ENCODE measurements around the gene CNTNAP2.
"Not testable (repeated sequence)": the region's sequence is repeated elsewhere in the genome, so short reads cannot be mapped to it uniquely, and the experiment has no call there.

Gene CNTNAP2

DNA sequence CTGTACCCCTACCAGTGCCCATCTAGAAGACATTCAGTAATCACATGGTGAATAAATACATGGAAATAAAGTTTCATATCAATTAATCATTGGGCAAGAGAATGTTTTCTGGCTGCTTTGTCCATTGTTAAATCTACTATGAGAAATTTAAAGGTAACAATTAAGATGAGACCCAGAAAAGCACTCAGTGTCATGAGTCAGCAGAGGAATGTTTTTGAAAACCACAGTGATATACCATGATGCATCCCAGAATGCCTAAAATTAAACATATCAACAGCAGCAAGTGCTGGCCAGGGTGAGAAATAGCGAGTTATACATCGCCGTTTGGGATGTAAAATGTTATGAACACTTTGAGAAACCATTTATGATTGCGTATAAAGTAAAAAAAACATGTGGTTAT lies 1648.7 kb downstream of the CNTNAP2 start:
- Mint-ChIP-seq H3K36me3 (ENCODE audit: low read depth) (no peaks in the 10 kb centered on the region), H3K27ac (no peak overlapping the region), H3K9me3 (peaks cover 5% of the 10 kb centered on the region), H3K4me3 (no peak overlapping the region), H3K27me3 (ENCODE audit: low read depth) (no peaks in the 10 kb centered on the region), H3K4me1 (ENCODE audit: low read depth) (no peaks in the 10 kb centered on the region)
- no peak for DNase-seq (ENCODE audit: low spot score)

DNA sequence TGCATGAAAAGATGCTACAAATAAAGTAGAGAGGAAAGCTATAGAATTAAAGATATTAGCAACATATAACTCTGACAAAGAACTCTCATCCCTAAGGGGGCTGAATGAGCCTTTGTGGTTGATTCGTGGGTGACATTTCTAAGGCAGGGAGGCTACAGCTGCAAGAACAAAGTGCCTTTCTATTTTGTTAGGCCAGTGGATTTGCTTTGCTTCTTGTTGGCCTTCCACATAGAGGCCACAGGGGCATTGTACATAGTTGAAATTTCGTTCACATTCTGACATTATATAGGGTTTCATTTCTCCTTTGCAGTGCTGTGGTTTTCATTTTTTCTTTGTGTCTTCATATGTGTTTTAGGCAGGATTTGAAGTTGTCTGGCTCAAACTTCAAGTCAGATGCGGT lies 1654.7 kb downstream of the CNTNAP2 start:
- Mint-ChIP-seq H3K9me3 (no peaks in the 10 kb centered on the region), H3K4me1 (ENCODE audit: low read depth) (no peaks in the 10 kb centered on the region), H3K27me3 (ENCODE audit: low read depth) (no peaks in the 10 kb centered on the region), H3K27ac (no peak overlapping the region), H3K4me3 (no peak overlapping the region), H3K36me3 (ENCODE audit: low read depth) (no peaks in the 10 kb centered on the region)
- DNase-seq (ENCODE audit: low spot score), result no peak

DNA sequence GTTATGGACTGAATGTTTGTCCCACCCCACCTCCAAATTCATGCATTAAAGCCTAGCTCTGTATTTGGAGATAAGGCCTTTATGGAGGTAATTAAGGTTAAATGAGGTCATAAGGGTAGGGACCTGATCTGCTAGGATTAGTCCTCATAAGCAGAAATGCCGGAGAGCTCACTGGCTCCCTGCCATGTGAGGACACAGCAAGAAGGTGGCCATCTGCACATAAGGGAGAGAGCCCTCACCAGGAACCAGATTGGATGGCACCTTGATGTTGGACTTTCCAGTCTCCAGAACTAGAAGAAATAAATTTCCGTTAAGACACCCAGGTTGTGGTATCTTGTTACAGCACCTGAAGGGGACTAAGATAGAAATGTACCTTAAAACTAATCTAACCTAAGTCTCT lies 1657.9 kb downstream of the CNTNAP2 start:
- no peak for DNase-seq (ENCODE audit: low spot score)
- no peaks in the 10 kb centered on the region for H3K27me3 Mint-ChIP-seq (ENCODE audit: low read depth)
- H3K4me1 Mint-ChIP-seq (ENCODE audit: low read depth), result no peaks in the 10 kb centered on the region
- H3K27ac Mint-ChIP-seq, result no peak overlapping the region
- H3K4me3 Mint-ChIP-seq, result no peak overlapping the region
- H3K9me3 Mint-ChIP-seq, result no peaks in the 10 kb centered on the region
- no peaks in the 10 kb centered on the region for H3K36me3 Mint-ChIP-seq (ENCODE audit: low read depth)

DNA sequence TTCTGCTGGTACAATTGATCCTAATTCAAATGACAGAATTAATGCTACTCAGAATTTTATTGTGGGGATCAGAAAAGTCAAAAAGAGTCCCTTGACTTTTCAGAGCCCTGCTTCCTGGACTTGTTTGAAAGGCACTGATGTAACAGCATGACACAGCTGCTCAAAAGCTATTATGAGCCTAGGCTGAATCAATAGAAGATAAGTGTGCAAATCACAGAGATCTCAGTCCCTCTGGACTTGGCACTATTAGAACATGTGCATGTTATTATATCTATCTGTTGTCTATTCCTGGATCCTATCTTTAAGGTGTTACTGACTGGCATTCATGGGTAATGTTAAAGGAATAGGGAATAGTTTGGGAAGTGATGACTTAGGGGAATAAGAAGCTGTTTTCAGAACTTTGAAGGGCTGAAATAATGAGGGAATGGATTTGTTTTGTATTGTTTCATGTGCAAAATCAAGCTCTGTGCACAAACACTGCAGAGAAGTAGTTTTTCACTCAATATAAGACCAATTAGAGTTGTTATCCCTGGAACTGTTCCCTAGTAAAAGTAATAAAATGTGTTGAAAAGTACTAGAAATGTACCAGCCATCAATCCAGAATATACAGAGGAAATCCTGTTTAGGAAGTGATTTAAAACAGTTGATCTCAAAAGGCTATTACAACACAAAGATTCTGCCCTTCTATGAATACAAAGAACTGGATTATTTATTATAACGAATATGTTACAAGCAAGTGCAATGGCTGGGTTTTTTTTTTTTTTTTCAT lies 1659.1 kb downstream of the CNTNAP2 start:
- Mint-ChIP-seq H3K9me3 (no peaks in the 10 kb centered on the region), H3K27me3 (ENCODE audit: low read depth) (no peaks in the 10 kb centered on the region), H3K36me3 (ENCODE audit: low read depth) (no peaks in the 10 kb centered on the region), H3K4me3 (no peak overlapping the region), H3K27ac (no peak overlapping the region), H3K4me1 (ENCODE audit: low read depth) (no peaks in the 10 kb centered on the region)
- DNase-seq (ENCODE audit: low spot score), result no peak

DNA sequence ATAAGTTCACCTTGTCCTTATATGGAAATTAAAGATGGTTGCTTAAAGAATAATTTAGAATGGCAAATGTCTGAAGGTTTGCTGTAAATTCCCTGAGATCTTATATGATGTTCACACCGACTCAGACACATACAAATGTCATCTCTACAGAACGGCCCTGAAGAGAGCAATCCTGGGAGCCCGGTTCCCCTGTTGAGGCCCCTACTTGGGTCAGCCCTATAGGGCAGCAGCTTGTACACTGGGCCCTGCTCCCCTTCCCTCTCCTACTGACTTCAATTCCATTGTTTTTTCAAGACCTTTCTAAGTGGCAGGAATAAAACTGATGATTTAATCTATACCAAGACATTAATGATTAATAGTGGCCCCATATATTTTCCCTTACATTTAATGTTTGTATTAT lies 1660.7 kb downstream of the CNTNAP2 start:
- no peak overlapping the region for H3K4me3 Mint-ChIP-seq

DNA sequence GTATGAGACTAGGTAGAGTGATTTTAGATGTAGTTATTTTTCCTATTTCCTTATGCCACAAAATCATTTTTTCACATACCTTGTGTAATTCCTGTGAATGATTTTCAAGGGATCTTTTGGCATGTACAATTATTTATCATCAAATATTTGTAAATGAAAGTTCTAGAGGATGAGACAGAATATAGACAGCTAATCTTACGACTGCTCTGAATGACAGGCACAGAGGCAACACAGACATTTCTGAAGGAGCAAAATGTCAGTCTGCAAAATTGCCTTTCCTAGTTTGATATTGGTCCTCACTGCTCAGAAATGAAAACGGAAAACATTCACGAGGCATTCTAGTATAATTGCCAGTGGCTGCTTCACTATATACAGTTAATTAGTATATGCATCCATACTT lies 1663.3 kb downstream of the CNTNAP2 start:
- Mint-ChIP-seq H3K36me3 (ENCODE audit: low read depth) (no peaks in the 10 kb centered on the region), H3K4me1 (ENCODE audit: low read depth) (no peaks in the 10 kb centered on the region), H3K27ac (no peak overlapping the region), H3K27me3 (ENCODE audit: low read depth) (no peaks in the 10 kb centered on the region), H3K9me3 (no peaks in the 10 kb centered on the region), H3K4me3 (no peak overlapping the region)
- DNase-seq (ENCODE audit: low spot score), result no peak

More for the DNA sequence above, 1660.7 kb downstream of the CNTNAP2 start:
- no peak for DNase-seq (ENCODE audit: low spot score)
- Mint-ChIP-seq H3K4me1 (ENCODE audit: low read depth) (no peaks in the 10 kb centered on the region), H3K27ac (no peak overlapping the region), H3K27me3 (ENCODE audit: low read depth) (no peaks in the 10 kb centered on the region), H3K36me3 (ENCODE audit: low read depth) (no peaks in the 10 kb centered on the region), H3K9me3 (no peaks in the 10 kb centered on the region)

DNA sequence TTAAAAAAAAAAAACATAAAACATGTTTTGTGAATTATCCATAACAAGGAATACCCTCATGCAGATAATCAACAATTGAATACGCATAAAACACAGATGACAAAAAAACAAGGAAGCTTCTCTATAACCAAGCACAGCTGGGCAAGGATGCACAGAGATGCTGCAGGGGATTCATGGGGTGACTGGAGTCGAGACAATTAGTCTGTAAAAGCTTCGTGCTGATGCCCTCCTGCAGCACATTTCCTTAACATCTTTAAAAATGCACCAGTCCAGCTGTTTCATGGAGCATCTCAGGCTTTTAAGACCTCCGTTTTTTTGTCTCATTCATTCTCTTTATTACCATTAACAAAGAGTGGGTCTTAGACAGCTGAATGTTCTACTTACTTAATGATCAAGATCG lies 1680.0 kb downstream of the CNTNAP2 start:
- H3K27ac Mint-ChIP-seq, result no peak overlapping the region
- H3K9me3 Mint-ChIP-seq, result peaks cover 4% of the 10 kb centered on the region
- H3K4me3 Mint-ChIP-seq, result no peak overlapping the region
- H3K36me3 Mint-ChIP-seq (ENCODE audit: low read depth), result no peaks in the 10 kb centered on the region
- no peak for DNase-seq (ENCODE audit: low spot score)
- no peaks in the 10 kb centered on the region for H3K27me3 Mint-ChIP-seq (ENCODE audit: low read depth)
- H3K4me1 Mint-ChIP-seq (ENCODE audit: low read depth), result no peaks in the 10 kb centered on the region

DNA sequence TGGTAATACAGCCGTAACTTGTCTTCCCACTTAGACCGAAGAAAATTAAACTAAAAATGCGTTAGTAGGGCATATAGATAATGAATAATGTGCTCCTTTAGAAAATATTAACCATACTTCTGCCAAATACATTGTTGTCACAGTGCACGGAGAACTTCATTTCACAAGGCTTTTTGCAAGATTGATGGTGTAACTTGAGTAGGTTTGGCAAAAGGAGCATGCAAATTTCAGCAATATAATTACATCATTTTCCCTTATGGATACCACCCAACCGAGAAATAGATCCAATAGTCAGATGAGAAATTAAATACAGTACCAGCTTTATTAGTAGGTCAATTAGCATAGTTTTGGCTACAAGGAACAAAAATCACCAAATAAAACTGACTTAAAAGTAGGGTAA lies 1681.4 kb downstream of the CNTNAP2 start:
- H3K27me3 Mint-ChIP-seq (ENCODE audit: low read depth), result no peaks in the 10 kb centered on the region
- H3K4me1 Mint-ChIP-seq (ENCODE audit: low read depth), result no peaks in the 10 kb centered on the region
- H3K9me3 Mint-ChIP-seq, result peaks cover 4% of the 10 kb centered on the region
- no peaks in the 10 kb centered on the region for H3K36me3 Mint-ChIP-seq (ENCODE audit: low read depth)
- no peak for DNase-seq (ENCODE audit: low spot score)
- H3K4me3 Mint-ChIP-seq, result no peak overlapping the region
- no peak overlapping the region for H3K27ac Mint-ChIP-seq

DNA sequence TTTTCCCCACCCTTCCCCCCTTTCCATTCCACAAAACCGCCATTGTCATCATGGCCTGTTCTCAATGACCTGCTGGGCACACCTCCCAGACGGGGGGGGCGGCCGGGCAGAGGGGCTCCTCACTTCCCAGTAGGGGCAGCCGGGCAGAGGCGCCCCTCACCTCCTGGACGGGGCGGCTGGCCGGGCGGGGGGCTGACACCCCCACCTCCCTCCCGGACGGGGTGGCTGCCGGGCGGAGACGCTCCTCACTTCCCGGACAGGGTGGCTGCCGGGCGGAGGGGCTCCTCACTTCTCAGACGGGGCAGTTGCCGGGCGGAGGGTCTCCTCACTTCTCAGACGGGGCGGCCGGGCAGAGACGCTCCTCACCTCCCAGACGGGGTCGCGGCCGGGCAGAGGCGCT lies 1685.2 kb downstream of the CNTNAP2 start:
- not testable (repeated sequence) for H3K36me3 Mint-ChIP-seq (ENCODE audit: low read depth); H3K27me3 Mint-ChIP-seq (ENCODE audit: low read depth); H3K27ac Mint-ChIP-seq; H3K4me1 Mint-ChIP-seq (ENCODE audit: low read depth); H3K4me3 Mint-ChIP-seq; DNase-seq (ENCODE audit: low spot score); H3K9me3 Mint-ChIP-seq

DNA sequence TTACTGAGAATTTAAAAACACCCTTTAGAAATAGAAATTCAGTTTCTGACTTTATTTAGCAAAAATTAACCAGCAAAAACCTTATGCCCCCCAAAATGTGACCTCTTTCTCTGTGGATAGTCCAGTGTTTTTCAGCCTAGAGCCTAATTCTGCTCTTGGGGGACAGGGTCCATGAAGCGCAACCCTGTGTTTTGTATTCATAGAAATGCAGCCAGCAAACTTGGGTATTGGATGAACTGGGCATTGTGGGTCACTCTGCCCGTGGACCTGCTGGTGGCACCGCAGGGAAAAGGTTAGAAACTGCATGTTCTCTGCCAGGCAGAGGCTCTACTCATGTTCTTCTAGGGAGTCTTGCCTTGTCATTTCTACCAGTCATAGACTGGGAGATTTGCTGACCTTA lies 1686.5 kb downstream of the CNTNAP2 start:
- Mint-ChIP-seq H3K4me3 (no peak overlapping the region), H3K27ac (no peak overlapping the region), H3K36me3 (ENCODE audit: low read depth) (no peaks in the 10 kb centered on the region), H3K9me3 (peaks cover 8% of the 10 kb centered on the region), H3K4me1 (ENCODE audit: low read depth) (no peaks in the 10 kb centered on the region), H3K27me3 (ENCODE audit: low read depth) (no peaks in the 10 kb centered on the region)
- DNase-seq (ENCODE audit: low spot score), result no peak

DNA sequence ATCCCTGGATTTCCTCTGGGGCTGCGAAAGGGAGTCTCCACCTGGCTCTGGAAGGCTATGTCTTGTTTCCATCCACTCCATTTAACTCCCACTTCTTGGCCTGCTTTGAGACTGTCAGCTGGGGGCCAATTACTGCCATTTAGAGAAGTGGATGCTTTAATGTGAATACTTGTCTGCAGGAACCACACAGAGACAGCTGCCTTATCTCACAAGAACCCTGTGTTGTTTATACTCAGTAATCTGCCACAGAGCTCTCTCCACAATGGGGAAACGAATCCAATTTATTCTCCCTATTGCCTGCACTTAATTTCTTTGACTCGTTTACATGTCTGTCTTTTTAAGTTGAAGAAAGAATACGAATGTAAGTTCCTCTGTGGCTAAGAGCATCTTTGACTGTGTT lies 1687.0 kb downstream of the CNTNAP2 start:
- H3K4me3 Mint-ChIP-seq, result no peak overlapping the region
- peaks cover 8% of the 10 kb centered on the region for H3K9me3 Mint-ChIP-seq
- no peaks in the 10 kb centered on the region for H3K36me3 Mint-ChIP-seq (ENCODE audit: low read depth)
- H3K27me3 Mint-ChIP-seq (ENCODE audit: low read depth), result no peaks in the 10 kb centered on the region
- DNase-seq (ENCODE audit: low spot score), result no peak
- no peaks in the 10 kb centered on the region for H3K4me1 Mint-ChIP-seq (ENCODE audit: low read depth)
- H3K27ac Mint-ChIP-seq, result no peak overlapping the region

DNA sequence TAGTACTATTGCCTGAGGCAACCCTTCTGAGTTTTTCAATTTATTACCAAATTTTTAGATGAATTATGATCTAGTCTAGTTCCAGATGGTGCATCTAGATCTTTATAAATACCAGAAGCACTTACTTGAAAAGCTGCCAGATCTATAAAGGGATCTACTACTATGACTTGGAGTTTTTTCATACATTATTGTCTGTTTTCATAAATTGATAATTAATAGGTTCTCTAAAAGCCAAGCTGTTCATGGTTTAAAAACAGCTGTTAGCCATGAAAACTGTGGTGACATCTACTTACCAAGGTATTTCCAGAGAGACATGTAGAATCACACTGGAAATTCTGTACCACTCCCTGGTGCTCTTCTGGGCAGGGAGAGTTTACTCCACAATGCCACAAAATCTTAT lies 1687.4 kb downstream of the CNTNAP2 start:
- no peaks in the 10 kb centered on the region for H3K27me3 Mint-ChIP-seq (ENCODE audit: low read depth)
- no peak for DNase-seq (ENCODE audit: low spot score)
- no peaks in the 10 kb centered on the region for H3K4me1 Mint-ChIP-seq (ENCODE audit: low read depth)
- H3K36me3 Mint-ChIP-seq (ENCODE audit: low read depth), result no peaks in the 10 kb centered on the region
- no peak overlapping the region for H3K27ac Mint-ChIP-seq
- H3K4me3 Mint-ChIP-seq, result no peak overlapping the region
- peaks cover 8% of the 10 kb centered on the region for H3K9me3 Mint-ChIP-seq

DNA sequence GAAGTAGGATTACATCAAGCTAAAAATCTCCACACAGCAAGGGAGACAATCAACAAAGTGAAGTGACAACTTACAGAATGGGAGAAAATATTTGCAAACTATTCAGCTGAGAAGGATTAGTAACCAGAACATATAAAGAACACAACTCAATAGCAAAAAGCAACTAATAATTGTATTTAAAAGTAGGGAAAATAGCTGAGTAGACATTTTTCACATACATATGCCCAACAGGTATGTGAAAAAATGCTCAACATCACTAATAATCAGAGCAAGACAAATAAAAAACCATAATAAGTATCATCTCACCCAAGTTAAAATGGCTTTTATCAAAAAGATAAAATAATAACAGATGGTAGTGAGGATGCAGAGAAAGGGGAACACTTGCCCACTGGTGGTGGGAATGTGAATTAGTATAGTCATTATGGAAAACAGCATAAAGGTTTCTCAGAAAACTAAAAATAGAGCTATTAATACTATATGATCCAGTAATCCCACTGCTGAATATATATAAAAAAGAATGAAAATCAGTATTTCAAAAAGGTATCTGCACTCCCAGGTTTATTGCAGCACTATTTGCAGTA lies 1689.5 kb downstream of the CNTNAP2 start:
- H3K27me3 Mint-ChIP-seq (ENCODE audit: low read depth), result no peaks in the 10 kb centered on the region

DNA sequence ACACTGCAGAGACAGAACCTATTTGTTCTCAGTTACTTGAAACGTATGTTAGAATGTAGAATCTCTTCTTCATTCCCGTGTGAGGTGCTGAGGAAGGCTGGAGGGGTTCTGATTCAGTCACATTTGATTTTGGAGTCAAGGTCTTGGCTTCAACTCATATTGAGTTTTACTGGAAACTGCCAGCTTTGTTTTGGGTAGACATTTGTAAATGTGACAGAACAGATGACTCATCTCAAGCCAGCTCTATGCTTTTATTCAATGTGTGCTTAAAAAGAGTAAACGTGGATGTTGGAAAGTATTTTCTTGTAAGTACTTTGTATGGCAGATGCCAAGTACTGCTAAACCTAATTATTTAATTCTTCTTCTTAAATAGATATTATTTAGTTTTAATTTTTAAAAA lies 1693.2 kb downstream of the CNTNAP2 start:
- no peaks in the 10 kb centered on the region for H3K36me3 Mint-ChIP-seq (ENCODE audit: low read depth)
- H3K4me3 Mint-ChIP-seq, result no peak overlapping the region
- no peak overlapping the region for H3K27ac Mint-ChIP-seq

More for the DNA sequence above, 1689.5 kb downstream of the CNTNAP2 start:
- no peak overlapping the region for H3K4me3 Mint-ChIP-seq
- no peak overlapping the region for H3K27ac Mint-ChIP-seq
- H3K9me3 Mint-ChIP-seq, result peaks cover 8% of the 10 kb centered on the region
- no peaks in the 10 kb centered on the region for H3K36me3 Mint-ChIP-seq (ENCODE audit: low read depth)
- no peak for DNase-seq (ENCODE audit: low spot score)
- H3K4me1 Mint-ChIP-seq (ENCODE audit: low read depth), result no peaks in the 10 kb centered on the region

DNA sequence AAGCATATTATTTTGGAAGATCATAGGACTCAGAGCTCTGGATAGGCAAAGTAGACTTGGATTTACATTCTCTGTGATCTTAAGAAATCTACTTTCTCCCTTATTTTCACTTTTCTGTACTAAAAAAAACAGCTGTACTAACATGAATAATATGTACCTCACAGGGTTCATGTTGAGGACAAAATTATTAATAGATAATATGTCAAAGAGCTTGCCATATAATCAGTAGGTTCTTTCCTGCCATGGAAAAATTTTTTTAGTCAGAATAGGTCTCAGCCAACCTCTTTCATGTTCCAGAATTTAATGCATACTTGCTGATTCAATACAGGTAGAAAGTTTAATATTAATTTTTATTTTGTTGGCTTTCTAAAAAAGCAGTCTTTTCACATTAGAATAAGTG lies 1693.7 kb downstream of the CNTNAP2 start:
- H3K4me1 Mint-ChIP-seq (ENCODE audit: low read depth), result no peaks in the 10 kb centered on the region

More for the DNA sequence above, 1693.2 kb downstream of the CNTNAP2 start:
- Mint-ChIP-seq H3K4me1 (ENCODE audit: low read depth) (no peaks in the 10 kb centered on the region), H3K27me3 (ENCODE audit: low read depth) (no peaks in the 10 kb centered on the region), H3K9me3 (peaks cover 8% of the 10 kb centered on the region)
- DNase-seq (ENCODE audit: low spot score), result no peak

More for the DNA sequence above, 1693.7 kb downstream of the CNTNAP2 start:
- Mint-ChIP-seq H3K27ac (no peak overlapping the region), H3K36me3 (ENCODE audit: low read depth) (no peaks in the 10 kb centered on the region), H3K4me3 (no peak overlapping the region), H3K27me3 (ENCODE audit: low read depth) (no peaks in the 10 kb centered on the region), H3K9me3 (peaks cover 8% of the 10 kb centered on the region)
- DNase-seq (ENCODE audit: low spot score), result no peak
